ENCODE results near the gene MYO7B. TPM values are rescaled to one million over a fixed set of nuclear protein-coding genes. Genes with fewer than 3 reads are reported as not detected.
"Not testable (repeated sequence)": the region's sequence is repeated elsewhere in the genome, so short reads cannot be mapped to it uniquely, and the experiment has no call there.

Gene MYO7B
- total and polyA plus RNA-seq, 5 experiments from 2014 or later, result 0.21 to 0.58 (median 0.34) TPM; not detected in 1

GRCh38 chr2:127541809-127542208 is 6.3 kb downstream of the MYO7B start:
- H3K27ac Mint-ChIP-seq, result no peak overlapping the region
- no peaks in the 10 kb centered on the region for H3K9me3 Mint-ChIP-seq
- no peak for ATAC-seq
- H3K4me1 Mint-ChIP-seq, result no peaks in the 10 kb centered on the region
- DNase-seq, result no peak
- H3K4me3 Mint-ChIP-seq, result no peak overlapping the region
- POLR2A ChIA-PET, result no interaction called here
- H3K27me3 Mint-ChIP-seq, result peaks cover under 1 to 9% (median 5%) of the 10 kb centered on the region in 5 donors
- H3K36me3 Mint-ChIP-seq, result no peaks in the 10 kb centered on the region

DNA sequence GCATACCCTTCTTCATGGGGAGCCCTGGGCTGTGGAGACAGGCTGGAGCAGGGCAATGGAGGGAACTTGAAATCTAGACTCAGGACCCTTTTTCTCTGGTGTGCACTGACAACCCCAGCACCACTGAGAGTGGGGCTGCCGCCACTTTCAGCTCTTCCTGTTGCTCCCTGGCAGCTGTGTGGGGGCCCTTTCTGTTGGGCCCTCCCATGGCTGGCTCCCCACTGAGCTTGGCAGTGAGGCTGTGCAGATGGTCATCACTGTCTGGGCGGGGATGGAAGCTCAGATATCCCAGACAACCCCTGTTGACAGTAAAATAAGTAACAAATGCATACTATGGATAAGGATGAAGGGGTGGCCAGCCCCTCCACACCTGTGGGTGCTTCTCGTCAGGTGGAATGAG is 6.7 kb downstream of the MYO7B start:
- DNase-seq (no peak), ATAC-seq (no peak)
- H3K9me3 Mint-ChIP-seq, result no peaks in the 10 kb centered on the region
- H3K27ac Mint-ChIP-seq, result peak overlapping the region in 1 of 10 donors; percentile 63
- H3K4me3 Mint-ChIP-seq, result no peak overlapping the region
- no peaks in the 10 kb centered on the region for H3K36me3 Mint-ChIP-seq
- peaks cover 2 to 13% (median 9%) of the 10 kb centered on the region in 5 donors for H3K27me3 Mint-ChIP-seq
- no peaks in the 10 kb centered on the region for H3K4me1 Mint-ChIP-seq
- POLR2A ChIA-PET, result no interaction called here

DNA sequence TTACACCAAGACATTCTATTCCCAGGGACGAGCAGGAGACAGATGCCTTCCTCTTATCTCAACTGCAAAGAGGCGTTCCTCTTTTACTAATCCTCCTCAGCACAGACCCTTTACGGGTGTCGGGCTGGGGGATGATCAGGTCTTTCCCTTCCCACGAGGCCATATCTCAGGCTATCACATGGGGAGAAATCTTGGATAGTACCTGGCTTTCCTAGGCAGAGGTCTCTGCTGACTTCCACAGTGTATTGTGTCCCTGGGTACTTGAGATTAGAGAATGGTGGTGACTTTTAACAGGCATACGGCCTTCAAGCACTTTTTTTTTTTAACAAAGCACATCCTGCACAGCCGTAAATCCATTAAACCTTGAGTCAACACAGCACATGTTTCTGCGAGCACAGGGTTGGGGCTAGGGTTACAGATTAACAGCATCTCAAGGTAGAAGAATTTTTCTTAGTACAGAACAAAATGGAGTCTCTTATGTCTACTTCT is 7.6 kb downstream of the MYO7B start:
- H3K4me3 Mint-ChIP-seq, H3K27ac Mint-ChIP-seq, POLR2A ChIA-PET, H3K4me1 Mint-ChIP-seq, H3K9me3 Mint-ChIP-seq, ATAC-seq, DNase-seq, H3K36me3 Mint-ChIP-seq: not testable (repeated sequence)
- peaks cover 2 to 12% (median 7%) of the 10 kb centered on the region in 5 donors for H3K27me3 Mint-ChIP-seq

GRCh38 chr2:127545189-127545588 is 9.7 kb downstream of the MYO7B start:
- DNase-seq (no peak), ATAC-seq (no peak)
- Mint-ChIP-seq H3K9me3 (no peaks in the 10 kb centered on the region), H3K4me1 (peaks cover 0 to 3% (median 0%) of the 10 kb centered on the region in 4 donors), H3K27ac (no peak overlapping the region), H3K36me3 (no peaks in the 10 kb centered on the region), H3K4me3 (no peak overlapping the region), H3K27me3 (peaks cover 3 to 24% (median 15%) of the 10 kb centered on the region in 5 donors)
- POLR2A ChIA-PET, result no interaction called here

- Mint-ChIP-seq H3K27me3 (peaks cover 3 to 30% (median 15%) of the 10 kb centered on the region in 5 donors), H3K36me3 (no peaks in the 10 kb centered on the region), H3K4me3 (no peak overlapping the region), H3K27ac (no peak overlapping the region), H3K9me3 (no peaks in the 10 kb centered on the region), H3K4me1 (peaks cover 0 to 3% (median 0%) of the 10 kb centered on the region in 4 donors)
- DNase-seq (no peak), ATAC-seq (no peak)
- POLR2A ChIA-PET, result no interaction called here
Observed at GRCh38 chr2:127545796-127546195, 10.3 kb downstream of the MYO7B start.

DNA sequence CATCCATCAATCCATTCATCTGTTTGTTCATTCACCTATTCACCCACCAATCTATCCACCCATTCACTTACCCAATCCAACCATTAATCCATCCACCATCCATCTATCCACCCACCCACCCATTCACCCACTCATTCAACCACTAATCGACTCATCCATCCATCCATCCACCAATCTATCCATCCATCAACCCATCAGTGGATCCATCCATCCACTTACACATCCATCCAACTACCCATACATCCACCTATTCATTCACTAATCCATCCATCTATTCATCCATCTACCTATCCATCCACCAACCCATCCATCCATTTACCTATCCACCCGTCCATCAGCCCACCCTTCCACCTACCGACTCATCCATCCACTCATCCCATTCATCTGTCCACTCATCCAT is 11.3 kb downstream of the MYO7B start:
- Mint-ChIP-seq H3K4me3 (no peak overlapping the region), H3K27ac (no peak overlapping the region)
- POLR2A ChIA-PET, result no interaction called here

GRCh38 chr2:127551221-127551930 is 15.9 kb downstream of the MYO7B start:
- Mint-ChIP-seq H3K4me1 (peaks cover 0 to 3% (median 0%) of the 10 kb centered on the region in 4 donors), H3K4me3 (no peak overlapping the region), H3K36me3 (peaks cover 0 to 4% (median 2%) of the 10 kb centered on the region in 3 donors), H3K27ac (no peak overlapping the region), H3K27me3 (peaks cover 6 to 41% (median 19%) of the 10 kb centered on the region in 5 donors), H3K9me3 (peaks cover 0 to 14% (median 9%) of the 10 kb centered on the region in 9 donors)
- no peak for DNase-seq
- POLR2A ChIA-PET, result no interaction called here
- ATAC-seq, result no peak

More for the DNA sequence above, 11.3 kb downstream of the MYO7B start:
- H3K36me3 Mint-ChIP-seq, result no peaks in the 10 kb centered on the region
- peaks cover 0 to 3% (median 0%) of the 10 kb centered on the region in 4 donors for H3K4me1 Mint-ChIP-seq
- no peaks in the 10 kb centered on the region for H3K9me3 Mint-ChIP-seq
- ATAC-seq, result no peak
- H3K27me3 Mint-ChIP-seq, result peaks cover 3 to 31% (median 15%) of the 10 kb centered on the region in 5 donors
- DNase-seq, result no peak

GRCh38 chr2:127552336-127552735 is 16.9 kb downstream of the MYO7B start:
- Mint-ChIP-seq H3K27ac (no peak overlapping the region), H3K36me3 (peaks cover 0 to 13% (median 11%) of the 10 kb centered on the region in 3 donors), H3K9me3 (peaks cover 8 to 24% (median 15%) of the 10 kb centered on the region in 9 donors), H3K4me1 (peaks cover 0 to 3% (median 0%) of the 10 kb centered on the region in 4 donors), H3K4me3 (no peak overlapping the region), H3K27me3 (peaks cover 10 to 33% (median 12%) of the 10 kb centered on the region in 5 donors)
- POLR2A ChIA-PET, result no interaction called here
- DNase-seq (no peak), ATAC-seq (no peak)

DNA sequence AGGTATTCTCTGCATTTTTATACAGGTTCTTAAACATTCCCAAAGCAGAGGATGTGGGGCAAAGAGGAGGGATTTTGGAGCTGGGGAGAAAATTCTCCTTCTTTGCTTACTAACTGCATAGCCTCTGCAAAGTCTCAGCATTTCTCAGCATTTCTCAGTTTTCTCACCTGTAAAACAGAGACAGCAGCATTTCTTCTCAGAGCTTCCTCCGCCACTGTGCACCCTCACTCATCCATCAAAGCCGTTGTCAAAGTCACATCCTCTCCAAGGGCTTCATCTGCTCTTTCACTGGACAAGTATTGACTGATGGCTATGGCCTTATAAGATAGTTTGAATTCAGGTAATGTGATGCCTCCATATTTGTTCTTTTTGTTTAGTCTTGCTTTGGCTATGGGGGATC is 17.4 kb downstream of the MYO7B start:
- Mint-ChIP-seq H3K36me3 (peaks cover 0 to 17% (median 14%) of the 10 kb centered on the region in 3 donors), H3K27me3 (peaks cover 10 to 36% (median 17%) of the 10 kb centered on the region in 5 donors), H3K4me3 (no peak overlapping the region), H3K9me3 (peaks cover 8 to 28% (median 15%) of the 10 kb centered on the region in 9 donors), H3K27ac (no peak overlapping the region), H3K4me1 (peaks cover 0 to 3% (median 0%) of the 10 kb centered on the region in 4 donors)
- POLR2A ChIA-PET, result no interaction called here
- ATAC-seq (no peak), DNase-seq (no peak)

DNA sequence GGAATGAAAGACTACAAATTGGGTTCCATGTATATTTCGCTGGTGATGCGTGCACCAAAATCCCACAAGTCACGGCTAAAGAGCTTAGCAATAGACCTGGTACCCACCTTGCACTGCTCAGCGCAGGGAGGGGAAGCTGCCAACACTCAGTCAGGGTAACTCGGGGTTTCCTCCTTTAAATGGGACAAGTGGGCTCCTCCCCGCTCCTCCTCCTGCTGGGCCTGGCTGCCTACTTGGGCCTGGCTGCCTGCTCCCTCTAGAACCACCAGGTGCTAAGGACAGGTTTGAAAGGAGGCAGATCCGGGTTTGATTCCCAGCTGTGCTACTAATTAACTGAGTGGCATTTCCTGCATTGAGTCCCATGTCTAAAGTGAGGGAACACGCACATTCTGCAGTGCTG is 23.4 kb downstream of the MYO7B start:
- H3K4me3 Mint-ChIP-seq, result no peak overlapping the region
- DNase-seq (no peak), ATAC-seq (no peak)
- POLR2A ChIA-PET, result no interaction called here
- peaks cover 4 to 27% (median 11%) of the 10 kb centered on the region in 5 donors for H3K27me3 Mint-ChIP-seq
- peaks cover 8 to 28% (median 17%) of the 10 kb centered on the region in 9 donors for H3K9me3 Mint-ChIP-seq
- peaks cover 0 to 17% (median 14%) of the 10 kb centered on the region in 3 donors for H3K36me3 Mint-ChIP-seq
- H3K27ac Mint-ChIP-seq, result no peak overlapping the region
- peaks cover 0 to 6% (median 0%) of the 10 kb centered on the region in 4 donors for H3K4me1 Mint-ChIP-seq

- POLR2A ChIA-PET, result interaction anchor here (0.6 kb wide), 1 partner anchor 145 kb away, joined by 3 read pairs; no protein-coding TSS in a partner anchor
- H3K27ac Mint-ChIP-seq, result no peak overlapping the region
- no peak for DNase-seq
- no peak overlapping the region for H3K4me3 Mint-ChIP-seq
- H3K9me3 Mint-ChIP-seq, result peaks cover 8 to 28% (median 17%) of the 10 kb centered on the region in 9 donors
- H3K4me1 Mint-ChIP-seq, result peaks cover 0 to 6% (median 0%) of the 10 kb centered on the region in 4 donors
- peaks cover 0 to 17% (median 14%) of the 10 kb centered on the region in 3 donors for H3K36me3 Mint-ChIP-seq
- peaks cover 4 to 25% (median 11%) of the 10 kb centered on the region in 5 donors for H3K27me3 Mint-ChIP-seq
- no peak for ATAC-seq
Observed at GRCh38 chr2:127559454-127559853, 24.0 kb downstream of the MYO7B start.

- DNase-seq, result no peak
Observed at GRCh38 chr2:127560201-127560930, 24.9 kb downstream of the MYO7B start.

GRCh38 chr2:127560931-127561280 is 25.4 kb downstream of the MYO7B start:
- no peak for DNase-seq
- peaks cover 0 to 17% (median 14%) of the 10 kb centered on the region in 3 donors for H3K36me3 Mint-ChIP-seq
- POLR2A ChIA-PET, result no interaction called here
- H3K27ac Mint-ChIP-seq, result no peak overlapping the region
- no peak for ATAC-seq
- H3K9me3 Mint-ChIP-seq, result peaks cover 7 to 23% (median 17%) of the 10 kb centered on the region in 9 donors
- H3K4me1 Mint-ChIP-seq, result peaks cover 0 to 6% (median 0%) of the 10 kb centered on the region in 4 donors
- H3K4me3 Mint-ChIP-seq, result no peak overlapping the region
- peaks cover 0 to 23% (median 6%) of the 10 kb centered on the region in 5 donors for H3K27me3 Mint-ChIP-seq

More at GRCh38 chr2:127560201-127560930, 24.9 kb downstream of the MYO7B start:
- Mint-ChIP-seq H3K36me3 (peaks cover 0 to 17% (median 14%) of the 10 kb centered on the region in 3 donors), H3K27me3 (peaks cover 3 to 23% (median 7%) of the 10 kb centered on the region in 5 donors), H3K4me1 (peaks cover 0 to 6% (median 0%) of the 10 kb centered on the region in 4 donors), H3K27ac (no peak overlapping the region), H3K9me3 (peaks cover 8 to 27% (median 17%) of the 10 kb centered on the region in 9 donors), H3K4me3 (no peak overlapping the region)
- POLR2A ChIA-PET, result no interaction called here
- ATAC-seq, result no peak

Measured in naive thymus-derived CD8-positive, alpha-beta T cell (primary cell).